CD4-positive, alpha-beta T cell (primary cell): ENCODE measurements around the gene PHF2. TPM values are rescaled to one million over a fixed set of nuclear protein-coding genes. Genes with fewer than 3 reads are reported as not detected.

Experiments
- ATAC-seq: fragments of 200-7000 bp; cut with Tn5 transposase; one replicate; pipeline ENCODE4 v1.10.0; 2022; ENCODE audit warnings: mild to moderate bottlenecking; ENCODE audit not compliant: poor library complexity
- CTCF ChIA-PET: fragments of 350-600 bp; sonication (Branson Sonifier 250); formaldehyde crosslinking; loops from one replicate; lab custom pipeline; 2021; ENCODE audit warnings: antibody characterized with exemption, inconsistent platforms; lab: Charles Lee
- POLR2A ChIA-PET: fragments of 350-600 bp; sonication (Branson Sonifier 250); formaldehyde crosslinking; loops from one replicate; lab custom pipeline; 2021; ENCODE audit warnings: antibody characterized with exemption, inconsistent platforms; lab: Charles Lee
- DNase-seq, 14 experiments: peaks; one replicate each; pipeline ENCODE4 v3.0.0-alpha.2; 2013 to 2020; ENCODE audit warnings: mixed read lengths in 2 of 14
- H3K27ac ChIP-seq, 2 donors: one replicate each; pipeline versions ENCODE4 v1.5.1 to v1.7.0; 2013; ENCODE audit warnings: low read length in 2 of 2, low read depth in 1 of 2, mild to moderate bottlenecking in 1 of 2
- H3K27me3 ChIP-seq, 2 experiments: 1 replicate in 1 of 2; 2 replicates in 1 of 2; pipeline versions ENCODE4 v1.6.1 to v1.7.0; 2013; ENCODE audit warnings: low read length in 2 of 2, control low read depth in 1 of 2, mild to moderate bottlenecking in 1 of 2, moderate library complexity in 1 of 2; ENCODE audit not compliant: insufficient read depth in 2 of 2, control insufficient read depth in 1 of 2
- H3K36me3 ChIP-seq: one replicate; pipeline ENCODE4 v1.6.1; 2013; ENCODE audit warnings: low read length, control low read depth; ENCODE audit not compliant: insufficient read depth
- H3K4me1 ChIP-seq: one replicate; pipeline ENCODE4 v1.6.1; 2013; ENCODE audit warnings: low read length, control low read depth; ENCODE audit not compliant: insufficient read depth
- H3K4me3 ChIP-seq: one replicate; pipeline ENCODE4 v1.5.1; 2013; ENCODE audit warnings: mild to moderate bottlenecking, low read length, moderate library complexity
- H3K9me3 ChIP-seq, 2 experiments: 1 replicate in 1 of 2; 2 replicates in 1 of 2; pipeline versions ENCODE4 v1.6.1 to v1.7.0; 2013; ENCODE audit warnings: low read length in 2 of 2, mild to moderate bottlenecking in 2 of 2, control low read depth in 1 of 2, moderate library complexity in 1 of 2; ENCODE audit not compliant: control insufficient read depth in 1 of 2, insufficient read depth in 1 of 2
- H3K27ac Mint-ChIP-seq: one replicate; pipeline ENCODE4 v1.8.0; 2020; ENCODE audit warnings: mixed read lengths
- H3K27me3 Mint-ChIP-seq: one replicate; pipeline ENCODE4 v1.8.0; 2021; ENCODE audit warnings: mixed read lengths
- H3K36me3 Mint-ChIP-seq: one replicate; pipeline ENCODE4 v1.8.0; 2021; ENCODE audit warnings: low read depth, mixed read lengths
- H3K4me1 Mint-ChIP-seq: one replicate; pipeline ENCODE4 v1.8.0; 2021; ENCODE audit warnings: low read depth, mixed read lengths
- H3K4me3 Mint-ChIP-seq: one replicate; pipeline ENCODE4 v1.8.0; 2020; ENCODE audit warnings: mild to moderate bottlenecking, mixed read lengths
- H3K9me3 Mint-ChIP-seq: one replicate; pipeline ENCODE4 v1.8.0; 2020; ENCODE audit warnings: mixed read lengths
- intact Hi-C, 2 experiments: fragments of 100-400 bp; cut with DNase I in 1 of 2; cut with micrococcal nuclease in 1 of 2; formaldehyde crosslinking; loops; one replicate each; pipeline versions ENCODE4 v1.15.1 to v1.9.0; 2023 to 2025; cut with DNase I, micrococcal nuclease
- total RNA-seq, 174 experiments: library from RNA in 2 of 174; stranded (reverse) in 2 of 174; gene quantifications; one replicate each; pipeline ENCODE4 v1.2.3 and lab custom pipeline; 2021 to 2026
- TF ChIP-seq, protein P1 (sequence below): fragments of 200-600 bp; IDR thresholded peaks from one replicate; pipeline ENCODE4 v1.8.0; 2022; ENCODE audit warnings: antibody characterized with exemption, mild to moderate bottlenecking

The PHF2 gene
- total RNA-seq, 2 experiments from 2014 or later, result 27.3 to 28.8 TPM

DNA sequence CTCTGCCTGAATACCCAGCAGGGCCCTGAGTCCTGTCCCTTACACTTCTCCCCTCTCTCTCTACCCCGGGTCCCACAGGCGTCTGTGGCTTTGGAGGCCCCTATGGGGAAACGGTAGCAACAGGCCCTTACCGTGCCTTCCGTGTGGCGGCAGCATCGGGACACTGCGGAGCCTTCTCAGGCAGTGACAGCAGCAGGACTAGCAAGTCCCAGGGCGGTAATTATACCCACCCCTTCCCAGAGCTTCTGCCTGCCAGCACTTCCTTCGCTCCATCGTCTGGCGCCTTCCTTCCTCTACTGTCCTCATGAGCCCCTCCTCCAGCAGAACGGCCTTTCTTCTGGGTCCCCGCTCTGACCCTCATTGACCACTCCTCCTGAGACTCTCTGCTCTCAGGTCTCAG is 17.9 kb upstream of the PHF2 start:
- H3K4me1 Mint-ChIP-seq, result no peaks in the 10 kb centered on the region
- no peak overlapping the region for H3K4me3 Mint-ChIP-seq
- no peaks in the 10 kb centered on the region for H3K27me3 Mint-ChIP-seq
- H3K9me3 Mint-ChIP-seq, result no peaks in the 10 kb centered on the region
- Histone ChIP-seq H3K36me3 (peaks cover 78% of the 10 kb centered on the region), H3K4me1 (no peaks in the 10 kb centered on the region), H3K4me3 (no peak overlapping the region), H3K9me3 (no peaks in the 10 kb centered on the region), H3K27ac (no peak overlapping the region), H3K27me3 (no peaks in the 10 kb centered on the region)
- DNase-seq (no peak), ATAC-seq (no peak)
- H3K36me3 Mint-ChIP-seq, result peaks cover 84% of the 10 kb centered on the region
- intact Hi-C loops, result no loop called here
- ChIA-PET CTCF (no interaction called here), POLR2A (no interaction called here)
- TF ChIP-seq, protein P1, sequence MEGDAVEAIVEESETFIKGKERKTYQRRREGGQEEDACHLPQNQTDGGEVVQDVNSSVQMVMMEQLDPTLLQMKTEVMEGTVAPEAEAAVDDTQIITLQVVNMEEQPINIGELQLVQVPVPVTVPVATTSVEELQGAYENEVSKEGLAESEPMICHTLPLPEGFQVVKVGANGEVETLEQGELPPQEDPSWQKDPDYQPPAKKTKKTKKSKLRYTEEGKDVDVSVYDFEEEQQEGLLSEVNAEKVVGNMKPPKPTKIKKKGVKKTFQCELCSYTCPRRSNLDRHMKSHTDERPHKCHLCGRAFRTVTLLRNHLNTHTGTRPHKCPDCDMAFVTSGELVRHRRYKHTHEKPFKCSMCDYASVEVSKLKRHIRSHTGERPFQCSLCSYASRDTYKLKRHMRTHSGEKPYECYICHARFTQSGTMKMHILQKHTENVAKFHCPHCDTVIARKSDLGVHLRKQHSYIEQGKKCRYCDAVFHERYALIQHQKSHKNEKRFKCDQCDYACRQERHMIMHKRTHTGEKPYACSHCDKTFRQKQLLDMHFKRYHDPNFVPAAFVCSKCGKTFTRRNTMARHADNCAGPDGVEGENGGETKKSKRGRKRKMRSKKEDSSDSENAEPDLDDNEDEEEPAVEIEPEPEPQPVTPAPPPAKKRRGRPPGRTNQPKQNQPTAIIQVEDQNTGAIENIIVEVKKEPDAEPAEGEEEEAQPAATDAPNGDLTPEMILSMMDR, result no peak
- no peak overlapping the region for H3K27ac Mint-ChIP-seq

DNA sequence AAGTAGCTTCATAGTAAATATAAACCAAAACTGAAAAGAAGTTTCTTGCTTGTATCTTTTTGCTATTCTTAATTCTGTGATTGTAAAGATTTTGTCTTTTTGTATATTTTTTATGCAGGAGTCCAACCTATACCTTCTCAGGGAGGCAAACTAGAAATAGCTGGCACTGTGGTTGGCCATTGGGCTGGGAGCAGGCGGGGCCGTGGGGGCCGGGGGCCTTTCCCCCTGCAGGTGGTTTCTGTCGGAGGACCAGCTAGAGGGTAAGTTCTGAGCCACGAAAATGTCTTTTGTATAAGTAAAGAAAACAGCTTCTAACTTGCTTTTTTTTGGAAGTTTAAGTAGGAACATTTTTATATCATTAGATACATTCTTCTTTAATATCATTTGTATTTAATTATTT is 15.4 kb upstream of the PHF2 start:
- intact Hi-C loops, result loop anchor here (5.0 to 10.0 kb wide), 5 partner anchors 396 to 1266 kb away; partner anchors contain the start of genes CENPP (in 1 of the 2), IARS1 (in 1 of the 2), NOL8 (in 1 of the 2) and ZNF484 (in 1 of the 2)
- Mint-ChIP-seq H3K4me1 (no peaks in the 10 kb centered on the region), H3K27ac (no peak overlapping the region), H3K9me3 (no peaks in the 10 kb centered on the region), H3K27me3 (no peaks in the 10 kb centered on the region), H3K4me3 (no peak overlapping the region), H3K36me3 (peaks cover 87% of the 10 kb centered on the region)
- ATAC-seq (no peak), DNase-seq (no peak)
- TF ChIP-seq, protein P1, result no peak
- no peak overlapping the region for H3K4me3 ChIP-seq
- POLR2A ChIA-PET, result interaction anchor here (0.5 kb wide), 1 partner anchor 90 kb away, joined by 3 read pairs; no protein-coding TSS in a partner anchor
- H3K27me3 ChIP-seq, result no peaks in the 10 kb centered on the region
- peaks cover 67% of the 10 kb centered on the region for H3K36me3 ChIP-seq
- H3K9me3 ChIP-seq, result no peaks in the 10 kb centered on the region
- H3K27ac ChIP-seq, result no peak overlapping the region
- H3K4me1 ChIP-seq, result no peaks in the 10 kb centered on the region
- CTCF ChIA-PET, result no interaction called here

- ChIA-PET CTCF (no interaction called here), POLR2A (interaction anchor here (0.6 to 0.7 kb wide), 2 partner anchors 8 to 455 kb away, joined by 3 to 4 read pairs; no protein-coding TSS in a partner anchor)
- Mint-ChIP-seq H3K4me1 (peaks cover 3% of the 10 kb centered on the region), H3K27ac (no peak overlapping the region), H3K27me3 (no peaks in the 10 kb centered on the region), H3K36me3 (peaks cover 75% of the 10 kb centered on the region), H3K9me3 (no peaks in the 10 kb centered on the region), H3K4me3 (no peak overlapping the region)
- peaks cover 58% of the 10 kb centered on the region for H3K36me3 ChIP-seq
- no peaks in the 10 kb centered on the region for H3K27me3 ChIP-seq
- H3K9me3 ChIP-seq, result no peaks in the 10 kb centered on the region
- TF ChIP-seq, protein P1, result no peak
- H3K4me3 ChIP-seq, result no peak overlapping the region
- intact Hi-C loops, result loop anchor here (5.0 to 10.0 kb wide), 5 partner anchors 397 to 1267 kb away; partner anchors contain the start of genes CENPP (in 1 of the 2), IARS1 (in 1 of the 2), NOL8 (in 1 of the 2) and ZNF484 (in 1 of the 2)
- peaks cover 9% of the 10 kb centered on the region for H3K4me1 ChIP-seq
- no peak overlapping the region for H3K27ac ChIP-seq
- ATAC-seq (no peak), DNase-seq (no peak)
Measured at GRCh38 chr9:93562157-93562556, 14.2 kb upstream of the PHF2 start.
